ENCODE data around the gene USP13. TPM values are rescaled to one million over a fixed set of nuclear protein-coding genes. Genes with fewer than 3 reads are reported as not detected.

The USP13 gene
- total RNA-seq, 4 donors from 2014 or later: 1.6 to 12.4 (median 5.7) TPM

DNA sequence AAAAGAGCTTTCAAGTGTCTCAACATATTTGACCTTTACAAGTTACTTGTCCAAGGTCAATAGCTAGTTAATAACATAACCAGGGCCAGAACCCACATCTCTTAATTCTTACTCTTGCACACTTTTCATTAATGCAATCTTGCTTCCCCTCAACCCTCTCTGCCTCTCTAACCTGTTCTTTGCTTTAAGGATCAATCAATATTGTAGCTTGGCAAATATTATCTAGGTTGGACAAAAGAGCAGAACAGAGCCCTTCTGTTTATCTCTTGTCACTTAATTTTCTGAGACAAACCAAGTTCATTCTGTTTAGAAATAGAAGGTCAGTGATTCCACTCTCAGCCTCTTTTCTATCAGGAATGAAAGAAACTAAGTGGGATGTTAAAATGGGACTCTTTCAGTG, 180.5 kb downstream of the USP13 start:
- Histone ChIP-seq H3K4me3 (no peak overlapping the region), H3K36me3 (no peaks in the 10 kb centered on the region), H3K9me3 (no peaks in the 10 kb centered on the region), H3K27ac (no peak overlapping the region), H3K27me3 (no peaks in the 10 kb centered on the region), H3K4me1 (no peaks in the 10 kb centered on the region)
- TF ChIP-seq, protein P1, sequence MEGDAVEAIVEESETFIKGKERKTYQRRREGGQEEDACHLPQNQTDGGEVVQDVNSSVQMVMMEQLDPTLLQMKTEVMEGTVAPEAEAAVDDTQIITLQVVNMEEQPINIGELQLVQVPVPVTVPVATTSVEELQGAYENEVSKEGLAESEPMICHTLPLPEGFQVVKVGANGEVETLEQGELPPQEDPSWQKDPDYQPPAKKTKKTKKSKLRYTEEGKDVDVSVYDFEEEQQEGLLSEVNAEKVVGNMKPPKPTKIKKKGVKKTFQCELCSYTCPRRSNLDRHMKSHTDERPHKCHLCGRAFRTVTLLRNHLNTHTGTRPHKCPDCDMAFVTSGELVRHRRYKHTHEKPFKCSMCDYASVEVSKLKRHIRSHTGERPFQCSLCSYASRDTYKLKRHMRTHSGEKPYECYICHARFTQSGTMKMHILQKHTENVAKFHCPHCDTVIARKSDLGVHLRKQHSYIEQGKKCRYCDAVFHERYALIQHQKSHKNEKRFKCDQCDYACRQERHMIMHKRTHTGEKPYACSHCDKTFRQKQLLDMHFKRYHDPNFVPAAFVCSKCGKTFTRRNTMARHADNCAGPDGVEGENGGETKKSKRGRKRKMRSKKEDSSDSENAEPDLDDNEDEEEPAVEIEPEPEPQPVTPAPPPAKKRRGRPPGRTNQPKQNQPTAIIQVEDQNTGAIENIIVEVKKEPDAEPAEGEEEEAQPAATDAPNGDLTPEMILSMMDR (IDR thresholded peaks at IDR 0.05): no peak
- TF ChIP-seq POLR2A (IDR thresholded peaks at IDR 0.05): no peak
- no peak for DNase-seq

DNA sequence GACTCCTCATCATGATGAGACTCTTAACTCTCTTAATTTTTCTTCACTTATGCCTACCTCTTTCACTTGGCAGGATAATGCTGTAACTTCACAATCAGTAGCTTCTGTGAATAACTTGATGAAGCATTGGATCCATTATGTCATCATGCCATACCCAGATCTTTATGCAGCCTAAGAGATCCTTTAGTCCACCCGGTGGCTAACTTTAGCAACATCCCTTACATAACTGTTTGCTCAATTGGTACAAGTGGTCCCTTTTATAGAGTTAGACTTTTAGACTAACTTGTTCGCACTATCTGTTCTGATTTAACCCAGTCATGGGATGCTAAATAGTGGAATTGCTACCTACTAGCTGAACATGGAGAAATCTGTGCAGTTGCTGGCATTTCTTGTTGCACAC, 184.5 kb downstream of the USP13 start:
- H3K27ac ChIP-seq: no peak overlapping the region
- H3K9me3 ChIP-seq: no peaks in the 10 kb centered on the region
- no peaks in the 10 kb centered on the region for H3K4me1 ChIP-seq
- H3K27me3 ChIP-seq: no peaks in the 10 kb centered on the region
- H3K4me3 ChIP-seq: no peak overlapping the region
- no peak for DNase-seq
- no peaks in the 10 kb centered on the region for H3K36me3 ChIP-seq
- TF ChIP-seq, protein P1 (IDR thresholded peaks at IDR 0.05): no peak

Small RNA genes within 50 kb of the gene (small RNA-seq; reads per million reads assigned to genes)
- 0 reads per million in 2 donors for gene RF01210

Other genes with a start within 250 kb of the USP13 start
- 10 to 100 TPM in 1 of 4 donors, 1 to 10 TPM in 3; 4.6 to 29.7 (median 4.8) TPM for gene GNB4, start 201.6 kb upstream of the USP13 start, total RNA-seq
- 10 to 100 TPM; 35.7 to 59.4 (median 36.5) TPM for gene ACTL6A, start 90.1 kb upstream of the USP13 start, total RNA-seq
- gene MRPL47, start 48.4 kb upstream of the USP13 start, total RNA-seq: 10 to 100 TPM; 11.0 to 20.6 (median 14.6) TPM
- gene NDUFB5, start 48.2 kb upstream of the USP13 start, total RNA-seq: 100 to 1,000 TPM in 1 of 4 donors, 10 to 100 TPM in 3; 75.5 to 155 (median 88.7) TPM

Data from Peyer's patch (tissue), 4 donors.